T-cell (primary cell): ENCODE results near the gene CDH4. TPM values are rescaled to one million over a fixed set of nuclear protein-coding genes. Genes with fewer than 3 reads are reported as not detected.

Source experiments
- ATAC-seq, 4 experiments: fragments of 200-7000 bp in 3 of 4; fragments of 150-1000 bp in 1 of 4; cut with Tn5 transposase; replicated peaks in 1 of 4; 1 replicate in 3 of 4; 2 replicates in 1 of 4; pipeline ENCODE4 v1.10.0; 2021; ENCODE audit warnings: moderate library complexity in 3 of 4, mild to moderate bottlenecking in 2 of 4, moderate number of reproducible peaks in 1 of 4
- CTCF ChIA-PET, 2 donors: fragments of 300-600 bp; sonication (Branson Sonifier 250); formaldehyde crosslinking; loops; one replicate each; lab custom pipeline; 2022; ENCODE audit warnings: antibody characterized with exemption in 2 of 2; lab: Charles Lee
- POLR2A ChIA-PET, 2 donors: fragments of 300-600 bp; sonication (Branson Sonifier 250); formaldehyde crosslinking; loops; one replicate each; lab custom pipeline; 2022; ENCODE audit warnings: antibody characterized with exemption in 2 of 2; lab: Charles Lee
- DNase-seq, 35 experiments: peaks; one replicate each; pipeline versions ENCODE4 v3.0.0 to v3.0.0-alpha.2; 2013 to 2023
- H3K27ac ChIP-seq: one replicate; pipeline ENCODE4 v1.5.1; 2013; ENCODE audit warnings: low read length
- H3K27me3 ChIP-seq, 2 experiments: replicated peaks in 1 of 2; 1 replicate in 1 of 2; 2 replicates in 1 of 2; pipeline versions ENCODE4 v1.6.1 to v1.7.0; 2013; ENCODE audit warnings: low read length in 1 of 2, mixed read lengths in 1 of 2; ENCODE audit not compliant: control insufficient read depth in 2 of 2, insufficient read depth in 2 of 2; ENCODE audit errors: extremely low read depth in 1 of 2
- H3K36me3 ChIP-seq, 2 donors: 1 replicate in 1 of 2; 2 replicates in 1 of 2; pipeline versions ENCODE4 v1.6.1 to v1.7.0; 2013; ENCODE audit warnings: low read length in 1 of 2; ENCODE audit not compliant: control insufficient read depth in 2 of 2, insufficient read depth in 1 of 2; ENCODE audit errors: extremely low read depth in 1 of 2
- H3K4me1 ChIP-seq, 2 experiments: 1 replicate in 1 of 2; 2 replicates in 1 of 2; pipeline versions ENCODE4 v1.6.1 to v1.7.0; 2013; ENCODE audit warnings: low read length in 2 of 2, mixed read lengths in 1 of 2; ENCODE audit not compliant: insufficient read depth in 2 of 2, control insufficient read depth in 1 of 2; ENCODE audit errors: extremely low read depth in 1 of 2
- H3K4me3 ChIP-seq, 2 donors: 1 replicate in 1 of 2; 2 replicates in 1 of 2; pipeline versions ENCODE4 v1.5.1 to v1.7.0; 2013; ENCODE audit warnings: mild to moderate bottlenecking in 2 of 2, low read length in 1 of 2, moderate library complexity in 1 of 2; ENCODE audit not compliant: control insufficient read depth in 1 of 2; ENCODE audit errors: extremely low read depth in 1 of 2
- H3K9me3 ChIP-seq: 2 replicates; pipeline ENCODE4 v1.7.0; 2013
- H3K27ac Mint-ChIP-seq, 2 donors: one replicate each; pipeline ENCODE4 v1.8.0; 2020 to 2021; ENCODE audit warnings: mild to moderate bottlenecking in 2 of 2, mixed read lengths in 2 of 2
- H3K27me3 Mint-ChIP-seq, 2 donors: one replicate each; pipeline ENCODE4 v1.8.0; 2021 to 2022; ENCODE audit warnings: mixed read lengths in 2 of 2
- H3K36me3 Mint-ChIP-seq: one replicate; pipeline ENCODE4 v1.8.0; 2021; ENCODE audit warnings: mixed read lengths
- H3K4me1 Mint-ChIP-seq, 3 donors: one replicate each; pipeline ENCODE4 v1.8.0; 2020 to 2022; ENCODE audit warnings: mixed read lengths in 3 of 3, mild to moderate bottlenecking in 1 of 3
- H3K4me3 Mint-ChIP-seq, 3 donors: one replicate each; pipeline ENCODE4 v1.8.0; 2020 to 2022; ENCODE audit warnings: mild to moderate bottlenecking in 3 of 3, mixed read lengths in 3 of 3, moderate library complexity in 3 of 3
- H3K9me3 Mint-ChIP-seq, 3 donors: one replicate each; pipeline ENCODE4 v1.8.0; 2020 to 2022; ENCODE audit warnings: mixed read lengths in 3 of 3
- WGBS: methylation state at CpG from one replicate; pipeline ENCODE4 v1.1.5; 2013; ENCODE audit warnings: missing lambda C conversion rate; ENCODE audit not compliant: insufficient coverage; 5-methylcytosine and 5-hydroxymethylcytosine counted together
- total RNA-seq, 35 experiments: library from RNA in 6 of 35; stranded (reverse) in 6 of 35; fragments of 120-200 nt in 1 of 35; gene quantifications; one replicate each; pipeline versions ENCODE4 v1.2.1 to v1.2.4 and lab custom pipeline; 2013 to 2026

CDH4 gene
- total RNA-seq, 5 donors from 2014 or later (not counting 1 experiment from before 2014, with no cell fraction given): 0.06 to 0.64 (median 0.14) TPM

GRCh38 chr20:61710108-61710507 is 458.0 kb downstream of the CDH4 start:
- no peaks in the 10 kb centered on the region for H3K27me3 Mint-ChIP-seq
- no peaks in the 10 kb centered on the region for H3K36me3 Mint-ChIP-seq
- peaks cover 0 to 5% (median 0%) of the 10 kb centered on the region in 3 donors for H3K9me3 Mint-ChIP-seq
- no peak overlapping the region for H3K4me3 Mint-ChIP-seq
- no peak overlapping the region for H3K27ac Mint-ChIP-seq
- ChIA-PET CTCF (no interaction called here), POLR2A (no interaction called here)
- Histone ChIP-seq H3K9me3 (no peaks in the 10 kb centered on the region), H3K27me3 (peaks cover 0 to 9% of the 10 kb centered on the region in 2 experiments), H3K4me1 (no peaks in the 10 kb centered on the region), H3K27ac (no peak overlapping the region), H3K36me3 (no peaks in the 10 kb centered on the region), H3K4me3 (no peak overlapping the region)
- 93% methylated on average over 5 of the region's 8 CpGs for WGBS
- no peaks in the 10 kb centered on the region for H3K4me1 Mint-ChIP-seq
- ATAC-seq: no peak
- no peak for DNase-seq

DNA sequence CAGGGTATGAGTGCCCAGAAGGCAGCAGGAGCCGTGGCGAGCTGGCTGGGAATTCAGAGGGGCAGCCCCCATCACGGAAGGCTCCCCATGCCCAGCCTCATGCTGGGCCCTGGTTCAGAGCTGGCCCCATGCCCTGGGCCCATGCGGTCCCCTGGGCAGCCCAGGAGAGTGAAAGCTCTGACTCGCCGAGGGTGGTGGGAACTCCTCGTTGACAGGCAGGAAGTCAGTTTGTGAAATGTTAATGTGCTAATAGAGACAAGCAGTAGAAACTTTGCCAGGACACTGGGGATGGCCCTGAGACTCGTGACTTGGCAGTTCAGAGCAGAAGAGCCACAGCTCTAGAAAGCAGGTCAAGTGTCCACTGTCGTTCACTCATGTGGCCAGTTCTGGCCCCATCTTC is 460.6 kb downstream of the CDH4 start:
- POLR2A ChIA-PET: no interaction called here
- ATAC-seq: no peak
- no peaks in the 10 kb centered on the region for H3K27me3 Mint-ChIP-seq

DNA sequence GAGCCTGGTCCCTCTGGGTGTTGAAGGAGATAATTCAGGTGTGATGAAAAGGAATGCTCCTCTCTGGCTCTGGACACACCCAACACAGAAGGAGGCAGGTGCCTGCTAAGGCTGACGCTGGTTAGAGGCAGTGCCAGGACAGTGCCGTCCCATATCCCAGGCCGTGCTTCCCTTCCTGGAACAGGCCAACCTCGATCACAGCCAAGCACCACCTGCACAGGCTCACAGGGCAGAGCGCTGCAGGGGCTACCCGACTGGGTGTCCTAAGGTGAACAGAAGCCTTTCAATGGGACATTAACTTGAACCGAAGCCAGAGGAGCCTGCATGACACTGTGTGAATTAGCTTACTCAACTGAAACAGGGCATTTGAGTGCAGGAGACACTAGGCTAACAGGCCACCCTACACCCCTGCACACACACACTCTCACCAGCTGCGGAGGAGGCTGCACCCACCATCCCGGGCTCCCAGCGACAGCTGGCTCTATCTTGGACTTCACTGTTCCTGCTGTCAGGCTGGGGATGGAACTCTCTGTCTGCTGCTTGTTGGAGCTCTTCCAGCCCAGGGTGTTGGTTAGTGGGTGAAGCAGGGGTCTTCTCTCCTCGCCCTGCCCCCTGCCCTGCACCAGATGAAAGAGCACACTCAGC is 466.4 kb downstream of the CDH4 start:
- ChIA-PET CTCF (no interaction called here), POLR2A (no interaction called here)
- Mint-ChIP-seq H3K27me3 (peaks cover 0 to 2% of the 10 kb centered on the region in 2 donors), H3K36me3 (no peaks in the 10 kb centered on the region), H3K4me1 (peaks cover 9 to 21% (median 19%) of the 10 kb centered on the region in 3 donors), H3K9me3 (no peaks in the 10 kb centered on the region), H3K27ac (peak overlapping the region; percentile 91), H3K4me3 (peak overlapping the region; percentile 80 to 85 (median 82))
- WGBS: 90% methylated on average over 7 of the region's 11 CpGs
- H3K36me3 ChIP-seq: no peaks in the 10 kb centered on the region
- no peaks in the 10 kb centered on the region for H3K9me3 ChIP-seq
- DNase-seq (no peak), ATAC-seq (no peak)
- H3K27ac ChIP-seq: peak overlapping the region; percentile 59
- peaks cover 0 to 5% of the 10 kb centered on the region in 2 experiments for H3K27me3 ChIP-seq
- H3K4me3 ChIP-seq: peak overlapping the region in 1 of 2 donors; percentile 44
- peaks cover 0 to 19% of the 10 kb centered on the region in 2 experiments for H3K4me1 ChIP-seq

More for the DNA sequence above, 460.6 kb downstream of the CDH4 start:
- CTCF ChIA-PET: no interaction called here
- Histone ChIP-seq H3K4me1 (peaks cover 0 to under 1% of the 10 kb centered on the region in 2 experiments), H3K27me3 (peaks cover 0 to 9% of the 10 kb centered on the region in 2 experiments), H3K36me3 (no peaks in the 10 kb centered on the region), H3K9me3 (no peaks in the 10 kb centered on the region), H3K27ac (no peak overlapping the region), H3K4me3 (no peak overlapping the region)
- no peaks in the 10 kb centered on the region for H3K36me3 Mint-ChIP-seq
- no peak overlapping the region for H3K27ac Mint-ChIP-seq
- peaks cover 0 to 5% (median 0%) of the 10 kb centered on the region in 3 donors for H3K9me3 Mint-ChIP-seq
- DNase-seq: no peak
- no peaks in the 10 kb centered on the region for H3K4me1 Mint-ChIP-seq
- no peak overlapping the region for H3K4me3 Mint-ChIP-seq
- 50% methylated on average over 8 of the region's 9 CpGs for WGBS

GRCh38 chr20:61719691-61720347 is 467.8 kb downstream of the CDH4 start:
- H3K4me1 Mint-ChIP-seq: peaks cover 9 to 21% (median 19%) of the 10 kb centered on the region in 3 donors
- POLR2A ChIA-PET: no interaction called here

DNA sequence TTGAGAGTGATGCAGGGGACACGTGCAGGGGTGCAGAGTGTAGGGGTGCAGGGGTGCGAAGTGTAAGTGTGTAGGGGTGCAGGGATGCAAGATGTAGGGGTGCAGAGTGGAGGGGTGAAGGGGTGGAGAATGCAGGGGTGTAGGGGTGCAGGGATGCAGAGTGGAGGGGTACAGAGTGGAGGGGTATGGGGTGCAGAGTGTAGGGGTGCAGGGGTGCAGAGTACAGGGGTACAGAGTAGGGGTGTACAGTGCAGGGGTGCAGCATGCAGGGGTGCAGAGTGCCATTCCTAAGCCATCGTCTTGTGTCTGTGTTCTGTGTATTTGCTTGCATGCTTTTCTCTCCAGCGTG is 468.3 kb downstream of the CDH4 start:
- Histone ChIP-seq H3K4me3 (peak overlapping the region in 1 of 2 donors; percentile 44), H3K27me3 (peaks cover 0 to 5% of the 10 kb centered on the region in 2 experiments), H3K27ac (peak overlapping the region; percentile 59), H3K4me1 (peaks cover 0 to 19% of the 10 kb centered on the region in 2 experiments), H3K36me3 (no peaks in the 10 kb centered on the region), H3K9me3 (no peaks in the 10 kb centered on the region)
- DNase-seq (no peak), ATAC-seq (no peak)
- H3K27ac Mint-ChIP-seq: peak overlapping the region; percentile 91
- peaks cover 9 to 21% (median 19%) of the 10 kb centered on the region in 3 donors for H3K4me1 Mint-ChIP-seq
- H3K27me3 Mint-ChIP-seq: peaks cover 0 to 2% of the 10 kb centered on the region in 2 donors
- ChIA-PET POLR2A (no interaction called here), CTCF (interaction anchor here in 1 of 2 donors (0.5 kb wide), 1 partner anchor 347 kb away, joined by 4 read pairs; no protein-coding TSS in a partner anchor)
- peak overlapping the region; percentile 80 to 85 (median 82) for H3K4me3 Mint-ChIP-seq
- WGBS: 21% methylated on average over 2 of the region's 4 CpGs
- H3K36me3 Mint-ChIP-seq: no peaks in the 10 kb centered on the region
- no peaks in the 10 kb centered on the region for H3K9me3 Mint-ChIP-seq

More at GRCh38 chr20:61719691-61720347, 467.8 kb downstream of the CDH4 start:
- no peaks in the 10 kb centered on the region for H3K36me3 Mint-ChIP-seq
- Histone ChIP-seq H3K27ac (peak overlapping the region; percentile 59), H3K36me3 (no peaks in the 10 kb centered on the region), H3K27me3 (peaks cover 0 to 5% of the 10 kb centered on the region in 2 experiments), H3K9me3 (no peaks in the 10 kb centered on the region), H3K4me3 (peak overlapping the region; percentile 11 to 44), H3K4me1 (peaks cover 0 to 19% of the 10 kb centered on the region in 2 experiments)
- H3K27me3 Mint-ChIP-seq: peaks cover 0 to 2% of the 10 kb centered on the region in 2 donors
- CTCF ChIA-PET: interaction anchor here in 1 of 2 donors (0.5 to 0.7 kb wide), 2 partner anchors 58 to 348 kb away, joined by 3 to 4 read pairs; no protein-coding TSS in a partner anchor
- no peaks in the 10 kb centered on the region for H3K9me3 Mint-ChIP-seq
- peak overlapping the region; percentile 80 to 85 (median 82) for H3K4me3 Mint-ChIP-seq
- ATAC-seq (peak; percentile 76 to 97 (median 80)), DNase-seq (peak in 34 of 35 experiments; percentile 5 to 78 (median 60))
- WGBS: 30% methylated on average over 17 of the region's 25 CpGs
- H3K27ac Mint-ChIP-seq: peak overlapping the region; percentile 91

- Mint-ChIP-seq H3K4me3 (no peak overlapping the region), H3K4me1 (peaks cover 9 to 21% (median 19%) of the 10 kb centered on the region in 3 donors), H3K9me3 (no peaks in the 10 kb centered on the region), H3K27ac (no peak overlapping the region), H3K36me3 (no peaks in the 10 kb centered on the region), H3K27me3 (peaks cover 0 to 2% of the 10 kb centered on the region in 2 donors)
- no peak for ATAC-seq
- Histone ChIP-seq H3K9me3 (no peaks in the 10 kb centered on the region), H3K36me3 (no peaks in the 10 kb centered on the region), H3K4me1 (peaks cover 0 to 19% of the 10 kb centered on the region in 2 experiments), H3K27me3 (peaks cover 0 to 5% of the 10 kb centered on the region in 2 experiments), H3K27ac (no peak overlapping the region), H3K4me3 (no peak overlapping the region)
- DNase-seq: no peak
- 78% methylated on average over 2 of the region's 8 CpGs for WGBS
- ChIA-PET CTCF (no interaction called here), POLR2A (interaction anchor here in 1 of 2 donors (0.6 kb wide), 1 partner anchor 295 kb away, joined by 3 read pairs; no protein-coding TSS in a partner anchor)
Observed at GRCh38 chr20:61722146-61722678, 470.2 kb downstream of the CDH4 start.
